ENCODE results near the gene SLC13A4.
"Not testable (repeated sequence)": the region's sequence is repeated elsewhere in the genome, so short reads cannot be mapped to it uniquely, and the experiment has no call there.

SLC13A4 gene

GRCh38 chr7:135658564-135658963 lies 69.4 kb downstream of the SLC13A4 start:
- no peak for DNase-seq

- DNase-seq, result no peak
These were observed 74.5 kb downstream of the SLC13A4 start for GRCh38 chr7:135653340-135654080.

DNA sequence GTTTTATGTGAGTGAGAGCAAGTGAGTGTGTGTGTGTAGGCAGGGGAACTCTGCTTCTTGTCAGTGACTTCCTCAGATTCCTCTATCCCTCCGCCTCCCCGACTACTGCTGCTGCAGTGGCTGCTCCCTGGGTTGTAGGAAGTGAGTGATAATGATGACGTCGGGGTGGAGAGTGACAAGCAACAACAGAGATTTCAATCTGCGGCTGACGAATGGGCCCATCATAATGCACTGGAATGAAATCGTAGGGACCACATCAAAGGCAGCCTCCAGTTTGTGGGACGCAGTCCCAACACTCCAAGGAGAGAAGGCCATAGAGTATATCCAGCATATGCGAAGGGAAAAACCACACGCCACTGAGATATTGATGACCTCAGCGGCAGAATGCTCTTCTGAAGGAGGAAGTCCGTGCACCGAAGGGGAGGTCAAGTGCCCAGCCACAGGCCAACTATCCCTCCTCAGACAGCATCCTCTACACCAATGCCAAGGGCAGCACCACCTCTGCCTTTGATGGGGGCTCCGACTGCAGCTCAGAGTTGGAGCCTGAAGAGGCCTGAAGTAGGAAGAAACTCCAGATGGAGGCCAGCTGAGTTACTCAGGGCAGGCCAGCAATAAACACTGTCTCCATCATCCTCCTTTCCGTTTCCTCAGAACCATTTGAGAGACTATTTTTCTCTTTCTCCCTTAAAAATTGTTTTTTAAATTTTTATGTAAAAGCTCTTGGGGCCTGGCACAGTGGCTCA lies 77.0 kb downstream of the SLC13A4 start:
- no peak for DNase-seq

- no peak for DNase-seq
These were observed 79.8 kb downstream of the SLC13A4 start for GRCh38 chr7:135648235-135648634.

DNA sequence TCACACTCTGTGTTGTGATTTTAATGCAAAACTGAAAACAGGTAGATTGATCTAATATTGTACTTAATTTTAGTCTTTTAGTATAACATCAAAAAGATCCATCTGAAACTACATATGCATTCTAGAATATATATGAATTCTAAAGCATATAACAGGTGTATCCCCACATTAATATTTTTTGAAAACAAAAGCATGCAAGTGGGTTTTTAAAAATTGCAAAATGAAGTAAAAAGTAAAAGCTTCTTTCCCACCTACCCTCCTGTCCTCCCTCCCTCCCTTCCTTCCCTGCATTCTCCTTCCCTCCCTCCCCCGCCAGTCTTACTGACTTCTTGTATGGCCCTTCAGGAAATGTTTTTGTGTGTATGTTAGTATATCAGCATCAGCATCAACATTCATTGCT lies 80.2 kb downstream of the SLC13A4 start:
- no peak for DNase-seq

- peak; percentile 45 for DNase-seq
These were observed 82.6 kb downstream of the SLC13A4 start for GRCh38 chr7:135645296-135645904.

DNA sequence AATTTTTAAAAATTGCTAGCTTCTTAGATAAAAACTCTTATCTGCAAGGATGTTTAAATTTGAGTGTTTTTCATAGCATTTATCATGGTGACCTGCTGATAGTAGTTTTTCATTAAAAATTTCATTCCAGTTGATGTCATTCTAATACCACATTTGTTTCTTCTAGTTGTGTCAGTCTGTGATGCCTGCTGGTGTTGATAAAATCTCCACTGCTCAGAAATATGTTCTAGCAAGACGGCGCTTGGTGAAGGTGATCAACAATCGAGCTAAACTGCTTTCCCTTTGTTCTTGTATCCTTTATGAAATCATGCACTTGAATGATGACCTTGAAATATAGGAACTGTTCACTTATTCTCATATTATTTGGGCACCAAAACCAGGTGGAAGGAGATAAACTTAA lies 83.3 kb downstream of the SLC13A4 start:
- no peak for DNase-seq

- no peak for DNase-seq
These were observed 83.8 kb downstream of the SLC13A4 start for GRCh38 chr7:135644154-135644553.

GRCh38 chr7:135639690-135640089 lies 88.3 kb downstream of the SLC13A4 start:
- DNase-seq, result not testable (repeated sequence)

DNA sequence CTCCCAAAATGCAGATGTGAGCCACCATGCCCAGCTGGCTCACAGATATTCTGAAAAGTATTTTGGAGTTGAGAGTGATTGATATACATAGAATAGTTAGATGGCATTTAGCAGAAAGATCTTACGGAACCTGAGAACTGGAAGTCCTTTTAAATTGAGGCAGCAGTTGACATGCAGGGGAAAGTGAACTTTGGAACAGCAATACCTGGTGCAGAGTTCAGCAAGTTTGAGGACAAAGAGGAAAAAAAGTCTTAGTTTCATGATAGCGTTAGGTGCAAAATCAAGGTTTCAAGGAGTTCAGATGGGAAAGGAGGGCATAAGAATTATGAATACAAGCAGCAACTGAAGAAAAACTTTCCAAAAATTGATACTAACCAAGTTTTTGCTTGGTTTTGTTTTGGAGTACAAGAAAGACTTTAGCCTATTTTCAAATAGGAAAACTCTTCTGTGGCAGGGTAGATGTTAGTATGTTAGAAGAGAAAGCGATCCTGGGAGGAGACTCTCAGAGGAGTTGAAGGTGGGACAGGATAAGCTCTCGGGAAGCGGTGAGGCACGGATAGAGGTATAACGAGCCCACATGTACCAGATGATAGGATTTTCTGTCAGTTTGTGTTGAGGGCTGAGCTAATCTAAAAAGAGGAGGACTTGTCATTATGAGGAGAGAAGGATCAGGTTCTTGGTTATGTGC lies 93.7 kb downstream of the SLC13A4 start:
- DNase-seq, result no peak

Measured in NCI-H1105 treated with DMSO at 0.1 percent for 48 hours (cell line).